GM21447 (cell line): ENCODE data around the gene SCGN.
"Not testable (repeated sequence)": the region's sequence is repeated elsewhere in the genome, so short reads cannot be mapped to it uniquely, and the experiment has no call there.

Experiments
- ATAC-seq: cut with Tn5 transposase; IDR thresholded peaks from one replicate; pipeline ENCODE4 v1.9.1; 2021; ENCODE audit not compliant: unreplicated experiment

SCGN gene

DNA sequence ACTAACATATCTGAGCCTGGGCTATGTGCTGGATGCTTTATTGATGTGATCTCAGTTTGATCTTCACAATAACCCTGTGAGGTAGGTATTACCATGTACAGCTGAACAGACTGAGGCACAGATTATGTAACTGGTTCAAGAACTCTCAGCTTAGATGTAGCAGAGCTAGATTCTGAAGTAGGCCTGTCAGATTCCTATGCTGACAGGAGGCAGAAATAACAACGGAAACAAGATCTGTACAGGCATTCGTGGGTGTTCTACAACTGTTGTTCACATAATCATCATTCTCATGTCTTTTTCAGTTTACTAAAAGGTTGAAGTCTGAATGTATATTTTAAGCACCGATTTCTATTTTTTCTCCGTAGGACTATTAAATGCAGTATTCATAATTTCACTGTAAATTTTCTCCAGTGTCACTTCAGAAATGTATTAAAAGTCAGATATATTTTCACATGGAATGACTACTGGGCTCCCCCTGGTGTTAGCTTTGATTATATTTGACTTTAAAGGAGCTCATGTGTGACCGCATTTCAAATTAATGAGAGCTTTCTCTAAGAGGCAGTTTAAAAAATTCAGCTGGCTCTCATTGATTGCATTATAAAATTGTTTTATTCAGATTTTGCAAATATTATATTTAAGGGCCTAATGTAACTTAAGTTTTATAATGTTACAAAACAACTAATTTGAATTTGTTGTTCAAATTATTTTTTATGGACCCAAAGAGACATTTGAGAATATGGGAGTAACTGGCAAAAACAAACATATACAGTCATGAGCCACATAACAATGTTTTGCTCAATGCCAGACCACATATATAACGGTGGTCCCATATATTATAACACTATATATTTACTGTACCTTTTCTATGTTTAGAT is 66.1 kb downstream of the SCGN start:
- no peak for ATAC-seq

GRCh38 chr6:25726122-25726911 is 74.3 kb downstream of the SCGN start:
- no peak for ATAC-seq

- no peak for ATAC-seq
These were observed 75.0 kb downstream of the SCGN start for GRCh38 chr6:25727028-25727427.

- ATAC-seq = no peak
These were observed 78.9 kb downstream of the SCGN start for GRCh38 chr6:25730907-25731306.

GRCh38 chr6:25731721-25732120 is 79.7 kb downstream of the SCGN start:
- no peak for ATAC-seq

- no peak for ATAC-seq
These were observed 80.6 kb downstream of the SCGN start for GRCh38 chr6:25732468-25733198.

GRCh38 chr6:25735261-25735660 is 83.2 kb downstream of the SCGN start:
- no peak for ATAC-seq

DNA sequence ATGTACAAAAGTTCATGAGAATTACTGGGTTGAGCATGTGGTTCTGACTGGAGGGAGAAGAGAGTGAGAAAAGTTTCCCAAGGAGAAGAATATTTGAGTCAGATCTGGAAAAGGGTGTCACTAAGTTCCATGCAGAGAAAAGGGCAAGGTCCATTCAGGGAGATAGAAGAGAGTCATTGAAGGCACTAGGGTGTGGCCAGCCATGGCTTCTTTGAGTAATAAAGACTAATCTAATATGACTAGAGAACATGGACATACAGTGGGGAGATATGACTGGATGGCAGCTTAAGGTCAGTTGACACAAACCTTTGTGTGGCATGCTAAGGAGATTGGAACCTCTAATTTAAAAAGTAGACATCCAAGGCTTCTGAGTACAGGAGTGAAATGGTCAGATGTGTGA is 91.9 kb downstream of the SCGN start:
- no peak for ATAC-seq

- ATAC-seq = no peak
These were observed 93.8 kb downstream of the SCGN start for GRCh38 chr6:25745836-25746235.

GRCh38 chr6:25746968-25747367 is 95.0 kb downstream of the SCGN start:
- ATAC-seq = no peak

GRCh38 chr6:25747477-25747876 is 95.5 kb downstream of the SCGN start:
- no peak for ATAC-seq

GRCh38 chr6:25748049-25748448 is 96.0 kb downstream of the SCGN start:
- no peak for ATAC-seq

GRCh38 chr6:25748601-25749517 is 96.8 kb downstream of the SCGN start:
- not testable (repeated sequence) for ATAC-seq

DNA sequence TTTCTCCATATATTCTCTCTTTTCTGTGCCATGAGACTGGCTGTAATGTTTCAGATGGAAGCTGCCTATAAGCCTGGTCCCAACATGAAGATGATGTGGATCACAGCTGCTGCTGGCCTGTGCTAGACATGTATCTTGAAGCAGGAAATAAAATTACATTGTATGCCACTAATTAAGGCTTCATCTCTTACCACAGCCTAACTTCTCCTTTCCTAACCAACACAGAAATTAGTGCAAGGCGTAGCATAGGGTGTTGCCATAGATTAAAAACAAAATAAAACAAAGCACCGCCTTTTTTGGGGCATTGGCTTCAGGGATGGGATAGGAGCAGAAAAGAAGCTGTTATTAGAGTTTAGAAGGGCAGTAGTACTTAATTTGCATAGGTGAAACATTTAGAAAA is 97.8 kb downstream of the SCGN start:
- no peak for ATAC-seq

DNA sequence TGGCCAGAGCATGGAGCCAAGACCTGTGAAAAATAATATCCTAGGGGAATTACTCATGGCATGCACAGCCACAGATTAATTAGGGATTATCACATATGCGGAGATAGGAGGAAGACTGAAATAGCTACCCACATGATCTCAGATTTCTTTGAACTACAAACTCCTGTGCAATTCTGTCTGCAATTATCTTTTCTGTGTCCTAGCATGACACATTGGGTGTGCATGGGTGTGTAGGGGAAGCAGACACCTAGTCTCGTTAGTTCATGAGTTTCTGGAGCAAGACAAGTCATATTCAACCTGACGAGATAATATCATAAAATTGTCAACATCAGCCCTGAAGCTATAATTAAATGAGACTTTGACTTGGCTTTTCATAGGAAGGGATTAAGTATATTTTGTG is 98.9 kb downstream of the SCGN start:
- no peak for ATAC-seq
